Measurements from ENCODE around the gene RASSF4. TPM values are rescaled to one million over a fixed set of nuclear protein-coding genes. Genes with fewer than 3 reads are reported as not detected.

Gene RASSF4
- polyA plus RNA-seq, 1 donor (not counting 4 experiments of a cell fraction or from before 2014, with no cell fraction given): 0.20 TPM

GRCh38 chr10:44978570-44979280 is 19.1 kb downstream of the RASSF4 start, which contains the start of gene DEPP1:
Gene DEPP1, minus strand, starts transcription at chr10:44978809. Its CDS starts 779 bp downstream, at chr10:44978030.
- H3K4me2 ChIP-seq (ENCODE audit: control insufficient read depth, extremely low read depth, insufficient read depth, low read depth, low read length): peak within 1 kb of the TSS; percentile 57
- H3K4me1 ChIP-seq (ENCODE audit: control insufficient read depth, extremely low read depth, insufficient read depth, low read length): peaks cover 55% of the 10 kb centered on the region
- H4K20me1 ChIP-seq (ENCODE audit: control insufficient read depth, extremely low read depth, insufficient read depth, low read length): no peaks in the 10 kb centered on the region
- no peaks in the 10 kb centered on the region for H3K9me1 ChIP-seq (ENCODE audit: control insufficient read depth, extremely low read depth, insufficient read depth, low read length)
- peak within 1 kb of the TSS; percentile 37 for H2AFZ ChIP-seq (ENCODE audit: control insufficient read depth, low read length)
- dilution Hi-C loops (cut with MboI; ENCODE audit: extremely low pct_ligation_motif_present, low sequenced_read_pairs): no loop called here
- TF ChIP-seq, protein P1, sequence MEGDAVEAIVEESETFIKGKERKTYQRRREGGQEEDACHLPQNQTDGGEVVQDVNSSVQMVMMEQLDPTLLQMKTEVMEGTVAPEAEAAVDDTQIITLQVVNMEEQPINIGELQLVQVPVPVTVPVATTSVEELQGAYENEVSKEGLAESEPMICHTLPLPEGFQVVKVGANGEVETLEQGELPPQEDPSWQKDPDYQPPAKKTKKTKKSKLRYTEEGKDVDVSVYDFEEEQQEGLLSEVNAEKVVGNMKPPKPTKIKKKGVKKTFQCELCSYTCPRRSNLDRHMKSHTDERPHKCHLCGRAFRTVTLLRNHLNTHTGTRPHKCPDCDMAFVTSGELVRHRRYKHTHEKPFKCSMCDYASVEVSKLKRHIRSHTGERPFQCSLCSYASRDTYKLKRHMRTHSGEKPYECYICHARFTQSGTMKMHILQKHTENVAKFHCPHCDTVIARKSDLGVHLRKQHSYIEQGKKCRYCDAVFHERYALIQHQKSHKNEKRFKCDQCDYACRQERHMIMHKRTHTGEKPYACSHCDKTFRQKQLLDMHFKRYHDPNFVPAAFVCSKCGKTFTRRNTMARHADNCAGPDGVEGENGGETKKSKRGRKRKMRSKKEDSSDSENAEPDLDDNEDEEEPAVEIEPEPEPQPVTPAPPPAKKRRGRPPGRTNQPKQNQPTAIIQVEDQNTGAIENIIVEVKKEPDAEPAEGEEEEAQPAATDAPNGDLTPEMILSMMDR (optimal IDR thresholded peaks at IDR 0.05 in 1 of 3, IDR thresholded peaks at IDR 0.05 in 1 of 3, conservative IDR thresholded peaks at IDR 0.05 in 1 of 3; ENCODE audit: extremely low read depth in 1 of 3, insufficient read depth in 2 of 3, low read length in 3 of 3): peak in 1 of 3 experiments; percentile 7
- no peak for TF ChIP-seq EZH2 (IDR thresholded peaks at IDR 0.05; ENCODE audit: low read length)
- FAIRE-seq (peak; percentile 23), DNase-seq (ENCODE audit: low read depth, low spot score) (peak; percentile 69)
- H3K79me2 ChIP-seq (ENCODE audit: control insufficient read depth, insufficient read depth, low read length): no peaks in the 10 kb centered on the region
- H3K4me3 ChIP-seq (ENCODE audit: control insufficient read depth in 2 of 3, extremely low read depth in 1 of 3, insufficient read depth in 2 of 3, low read depth in 1 of 3, low read length in 3 of 3): no peak within 1 kb of the TSS
- H3K27me3 ChIP-seq (ENCODE audit: control insufficient read depth, extremely low read depth, insufficient read depth, low read length): no peaks in the 10 kb centered on the region
- peak within 1 kb of the TSS; percentile 61 for H3K9ac ChIP-seq (ENCODE audit: control insufficient read depth, extremely low read depth, insufficient read depth, low read length)
- no peaks in the 10 kb centered on the region for H3K36me3 ChIP-seq (ENCODE audit: control insufficient read depth in 2 of 2, extremely low read depth in 1 of 2, insufficient read depth in 2 of 2, low read length in 2 of 2)
- peak within 1 kb of the TSS; percentile 78 for H3K27ac ChIP-seq (ENCODE audit: control insufficient read depth, insufficient read depth, low read length)
- no peaks in the 10 kb centered on the region for H3K9me3 ChIP-seq (ENCODE audit: control insufficient read depth, low read depth, low read length)

DNA sequence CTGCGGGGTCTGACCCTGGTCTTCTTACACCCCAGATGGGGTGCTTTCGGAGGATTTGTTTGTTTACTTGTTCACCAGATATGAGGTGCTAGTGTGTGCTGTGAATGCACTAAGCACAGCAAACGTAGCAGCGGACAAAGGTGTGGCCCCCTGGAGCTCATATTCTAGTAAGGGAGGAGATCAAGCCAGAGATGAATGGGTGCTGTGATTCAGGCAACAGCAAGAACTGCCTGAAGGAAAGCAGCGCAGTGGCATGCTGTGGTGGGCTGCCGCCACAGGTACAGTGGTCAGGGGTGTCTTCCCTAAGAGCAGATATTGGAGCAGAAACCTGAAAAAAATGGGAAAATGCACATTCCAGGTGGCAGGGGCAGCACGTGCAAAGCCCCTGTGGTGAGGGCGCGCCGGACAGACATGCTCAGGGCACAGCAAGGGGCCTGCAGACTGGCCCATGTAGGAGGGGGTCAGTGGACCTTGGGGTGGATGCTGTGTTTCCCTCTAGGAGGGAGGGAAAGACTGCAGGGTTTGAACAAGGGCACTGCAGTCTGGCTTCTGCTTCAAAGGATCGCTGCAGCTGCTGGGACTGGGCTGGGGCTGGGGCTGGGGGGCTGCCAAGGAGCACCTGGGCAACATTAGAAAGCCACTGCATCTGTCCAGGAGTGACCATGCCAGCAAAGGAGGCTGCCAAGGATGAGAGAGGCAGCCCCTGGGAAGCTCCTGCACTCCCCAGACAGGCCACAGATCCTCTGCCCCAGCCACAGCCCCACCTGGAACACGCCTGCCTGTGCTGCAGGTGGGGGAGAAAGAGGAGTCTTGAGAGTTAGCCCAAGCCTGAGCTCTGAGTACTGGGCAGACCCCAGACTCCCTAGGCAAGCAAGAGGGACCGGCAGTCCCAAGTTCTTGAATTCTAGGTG is 19.9 kb downstream of the RASSF4 start:
- Histone ChIP-seq H3K4me3 (ENCODE audit: control insufficient read depth in 2 of 3, extremely low read depth in 1 of 3, insufficient read depth in 2 of 3, low read depth in 1 of 3, low read length in 3 of 3) (no peak overlapping the region), H3K9me1 (ENCODE audit: control insufficient read depth, extremely low read depth, insufficient read depth, low read length) (no peaks in the 10 kb centered on the region), H3K79me2 (ENCODE audit: control insufficient read depth, insufficient read depth, low read length) (no peaks in the 10 kb centered on the region), H3K4me2 (ENCODE audit: control insufficient read depth, extremely low read depth, insufficient read depth, low read depth, low read length) (peak overlapping the region; percentile 57), H2AFZ (ENCODE audit: control insufficient read depth, low read length) (peak overlapping the region; percentile 37), H4K20me1 (ENCODE audit: control insufficient read depth, extremely low read depth, insufficient read depth, low read length) (no peaks in the 10 kb centered on the region), H3K9me3 (ENCODE audit: control insufficient read depth, low read depth, low read length) (no peaks in the 10 kb centered on the region), H3K36me3 (ENCODE audit: control insufficient read depth in 2 of 2, extremely low read depth in 1 of 2, insufficient read depth in 2 of 2, low read length in 2 of 2) (no peaks in the 10 kb centered on the region), H3K4me1 (ENCODE audit: control insufficient read depth, extremely low read depth, insufficient read depth, low read length) (peaks cover 51% of the 10 kb centered on the region), H3K27ac (ENCODE audit: control insufficient read depth, insufficient read depth, low read length) (peak overlapping the region; percentile 78), H3K27me3 (ENCODE audit: control insufficient read depth, extremely low read depth, insufficient read depth, low read length) (no peaks in the 10 kb centered on the region), H3K9ac (ENCODE audit: control insufficient read depth, extremely low read depth, insufficient read depth, low read length) (peak overlapping the region; percentile 61)
- FAIRE-seq (no peak), DNase-seq (ENCODE audit: low read depth, low spot score) (no peak)
- no peak for TF ChIP-seq EZH2 (IDR thresholded peaks at IDR 0.05; ENCODE audit: low read length)
- dilution Hi-C loops (cut with MboI; ENCODE audit: extremely low pct_ligation_motif_present, low sequenced_read_pairs): no loop called here
